ENCODE results near the gene C6orf89. TPM values are rescaled to one million over a fixed set of nuclear protein-coding genes. Genes with fewer than 3 reads are reported as not detected.

Gene C6orf89
- total RNA-seq, 1 experiment from 2014 or later = 11.8 TPM

- Histone ChIP-seq H4K5ac (ENCODE audit: insufficient read length, low read depth, low read length) (no peak overlapping the region), H3K14ac (ENCODE audit: insufficient read depth, low read length) (no peak overlapping the region), H3K23me2 (ENCODE audit: insufficient read length, low read depth, low read length, poor library complexity, severe bottlenecking) (no peaks in the 10 kb centered on the region), H3K23ac (ENCODE audit: insufficient read length, low read depth, low read length) (no peak overlapping the region), H3K18ac (ENCODE audit: insufficient read length, low read depth, low read length) (no peak overlapping the region), H2BK120ac (ENCODE audit: low read depth, low read length, poor library complexity, severe bottlenecking) (no peak overlapping the region), H4K8ac (replicated peaks; ENCODE audit: insufficient read length, low read depth, low read length) (no peak overlapping the region), H3K27me3 (ENCODE audit: insufficient read depth, low read length) (no peaks in the 10 kb centered on the region), H2BK12ac (ENCODE audit: insufficient read length, low read depth, low read length) (no peak overlapping the region), H3K9me3 (ENCODE audit: control insufficient read depth, low read depth, low read length) (no peaks in the 10 kb centered on the region), H3K9ac (ENCODE audit: extremely low read depth, insufficient read length, low read length) (no peak overlapping the region), H3K56ac (ENCODE audit: insufficient read length, low read depth, low read length) (no peak overlapping the region), H2AFZ (ENCODE audit: low read length) (no peak overlapping the region), H2BK5ac (ENCODE audit: insufficient read length, low read length) (no peak overlapping the region), H4K91ac (ENCODE audit: insufficient read length, low read depth, low read length) (no peak overlapping the region), H2BK20ac (ENCODE audit: low read depth, low read length, poor library complexity, severe bottlenecking) (no peak overlapping the region), H2AK5ac (ENCODE audit: insufficient read length, low read length) (no peak overlapping the region), H3K4ac (ENCODE audit: low read depth, low read length) (no peak overlapping the region), H4K20me1 (ENCODE audit: control insufficient read depth, insufficient read depth, insufficient read length) (no peaks in the 10 kb centered on the region), H3K79me2 (ENCODE audit: insufficient read depth, low read length) (no peaks in the 10 kb centered on the region), H3K79me1 (ENCODE audit: insufficient read depth, low read depth, low read length, poor library complexity, severe bottlenecking) (no peaks in the 10 kb centered on the region), H2BK15ac (ENCODE audit: low read depth, low read length) (no peak overlapping the region), H3T11ph (ENCODE audit: low read length) (no peak overlapping the region), H3K27ac (ENCODE audit: insufficient read length, low read depth, low read length) (no peak overlapping the region), H3K4me1 (ENCODE audit: insufficient read depth, low read length) (no peaks in the 10 kb centered on the region), H3K4me2 (ENCODE audit: insufficient read depth, insufficient read length, low read length) (no peak overlapping the region)
- no CpG with 5 or more reads among the region's 14 CpGs for WGBS (ENCODE audit: extremely low coverage, insufficient read length, low lambda C conversion rate)
- Mint-ChIP-seq H3K9me3 (no peaks in the 10 kb centered on the region), H3K27me3 (ENCODE audit: low read depth) (no peaks in the 10 kb centered on the region), H3K27ac (peak overlapping the region in 1 of 3 experiments; percentile 81; a peak in 2 of 7 replicates), H3K4me1 (no peaks in the 10 kb centered on the region), H3K36me3 (ENCODE audit: insufficient read depth in 1 of 3, low read depth in 3 of 3) (peaks cover 61 to 95% (median 94%) of the 10 kb centered on the region in 3 experiments), H3K4me3 (no peak overlapping the region)
- DNase-seq = no peak
- TF ChIP-seq, protein P1, sequence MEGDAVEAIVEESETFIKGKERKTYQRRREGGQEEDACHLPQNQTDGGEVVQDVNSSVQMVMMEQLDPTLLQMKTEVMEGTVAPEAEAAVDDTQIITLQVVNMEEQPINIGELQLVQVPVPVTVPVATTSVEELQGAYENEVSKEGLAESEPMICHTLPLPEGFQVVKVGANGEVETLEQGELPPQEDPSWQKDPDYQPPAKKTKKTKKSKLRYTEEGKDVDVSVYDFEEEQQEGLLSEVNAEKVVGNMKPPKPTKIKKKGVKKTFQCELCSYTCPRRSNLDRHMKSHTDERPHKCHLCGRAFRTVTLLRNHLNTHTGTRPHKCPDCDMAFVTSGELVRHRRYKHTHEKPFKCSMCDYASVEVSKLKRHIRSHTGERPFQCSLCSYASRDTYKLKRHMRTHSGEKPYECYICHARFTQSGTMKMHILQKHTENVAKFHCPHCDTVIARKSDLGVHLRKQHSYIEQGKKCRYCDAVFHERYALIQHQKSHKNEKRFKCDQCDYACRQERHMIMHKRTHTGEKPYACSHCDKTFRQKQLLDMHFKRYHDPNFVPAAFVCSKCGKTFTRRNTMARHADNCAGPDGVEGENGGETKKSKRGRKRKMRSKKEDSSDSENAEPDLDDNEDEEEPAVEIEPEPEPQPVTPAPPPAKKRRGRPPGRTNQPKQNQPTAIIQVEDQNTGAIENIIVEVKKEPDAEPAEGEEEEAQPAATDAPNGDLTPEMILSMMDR (conservative IDR thresholded peaks at IDR 0.05) = no peak
Measured at GRCh38 chr6:36971921-36972673, 86.3 kb downstream of the C6orf89 start.

All from H9 (cell line).